GM21737 (cell line): ENCODE measurements around the gene CALCOCO1.

ENCODE experiments used
- ATAC-seq: cut with Tn5 transposase; IDR thresholded peaks from one replicate; pipeline ENCODE4 v1.9.1; 2021; ENCODE audit warnings: mild to moderate bottlenecking, moderate library complexity; ENCODE audit not compliant: unreplicated experiment

CALCOCO1 gene

GRCh38 chr12:53670308-53670707, 56.9 kb downstream of the CALCOCO1 start:
- no peak for ATAC-seq

- no peak for ATAC-seq
Measured at GRCh38 chr12:53667080-53667479, 60.2 kb downstream of the CALCOCO1 start.

GRCh38 chr12:53664936-53665335, 62.3 kb downstream of the CALCOCO1 start:
- ATAC-seq = no peak

GRCh38 chr12:53664191-53664590, 63.1 kb downstream of the CALCOCO1 start:
- no peak for ATAC-seq

GRCh38 chr12:53660041-53660440, 67.2 kb downstream of the CALCOCO1 start:
- ATAC-seq = no peak

GRCh38 chr12:53659571-53659981, 67.7 kb downstream of the CALCOCO1 start:
- ATAC-seq = no peak

GRCh38 chr12:53659011-53659551, 68.2 kb downstream of the CALCOCO1 start:
- ATAC-seq = no peak
